ENCODE measurements around the gene RSRC1.

DNA sequence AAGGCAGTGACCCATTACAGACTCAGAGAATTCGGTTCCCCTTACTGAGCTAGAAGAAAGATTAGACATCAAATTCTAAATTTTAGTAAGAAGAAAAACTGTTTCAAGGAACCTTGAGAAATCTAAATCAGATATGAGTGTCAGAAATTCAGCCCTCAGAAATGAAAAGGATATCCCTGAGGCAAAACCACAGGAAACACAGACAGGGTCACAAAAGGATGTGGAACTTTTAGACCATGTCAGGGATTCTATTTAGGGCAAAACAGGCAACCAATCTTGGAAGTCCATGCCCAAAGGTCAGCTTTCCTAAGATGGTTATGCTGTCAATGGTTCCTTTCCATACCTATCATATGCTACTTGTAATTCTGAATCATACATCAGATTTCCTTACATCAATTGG lies 35.3 kb upstream of the RSRC1 start:
- TF ChIP-seq, protein P1, sequence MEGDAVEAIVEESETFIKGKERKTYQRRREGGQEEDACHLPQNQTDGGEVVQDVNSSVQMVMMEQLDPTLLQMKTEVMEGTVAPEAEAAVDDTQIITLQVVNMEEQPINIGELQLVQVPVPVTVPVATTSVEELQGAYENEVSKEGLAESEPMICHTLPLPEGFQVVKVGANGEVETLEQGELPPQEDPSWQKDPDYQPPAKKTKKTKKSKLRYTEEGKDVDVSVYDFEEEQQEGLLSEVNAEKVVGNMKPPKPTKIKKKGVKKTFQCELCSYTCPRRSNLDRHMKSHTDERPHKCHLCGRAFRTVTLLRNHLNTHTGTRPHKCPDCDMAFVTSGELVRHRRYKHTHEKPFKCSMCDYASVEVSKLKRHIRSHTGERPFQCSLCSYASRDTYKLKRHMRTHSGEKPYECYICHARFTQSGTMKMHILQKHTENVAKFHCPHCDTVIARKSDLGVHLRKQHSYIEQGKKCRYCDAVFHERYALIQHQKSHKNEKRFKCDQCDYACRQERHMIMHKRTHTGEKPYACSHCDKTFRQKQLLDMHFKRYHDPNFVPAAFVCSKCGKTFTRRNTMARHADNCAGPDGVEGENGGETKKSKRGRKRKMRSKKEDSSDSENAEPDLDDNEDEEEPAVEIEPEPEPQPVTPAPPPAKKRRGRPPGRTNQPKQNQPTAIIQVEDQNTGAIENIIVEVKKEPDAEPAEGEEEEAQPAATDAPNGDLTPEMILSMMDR (IDR thresholded peaks at IDR 0.05; ENCODE audit: low read depth, low read length, poor library complexity, severe bottlenecking) = no peak
- no peak for TF ChIP-seq EZH2phosphoT487 (IDR thresholded peaks at IDR 0.05; ENCODE audit: borderline replicate concordance, low read length)

Measured in DOHH2 (cell line).